Measurements from ENCODE around the gene RGS1. TPM values are rescaled to one million over a fixed set of nuclear protein-coding genes. Genes with fewer than 3 reads are reported as not detected.

RGS1 gene
- total and polyA plus RNA-seq, 9 of the 15 experiments (the other 6 are each of a cell fraction or from before 2014, with no cell fraction given), result not detected

DNA sequence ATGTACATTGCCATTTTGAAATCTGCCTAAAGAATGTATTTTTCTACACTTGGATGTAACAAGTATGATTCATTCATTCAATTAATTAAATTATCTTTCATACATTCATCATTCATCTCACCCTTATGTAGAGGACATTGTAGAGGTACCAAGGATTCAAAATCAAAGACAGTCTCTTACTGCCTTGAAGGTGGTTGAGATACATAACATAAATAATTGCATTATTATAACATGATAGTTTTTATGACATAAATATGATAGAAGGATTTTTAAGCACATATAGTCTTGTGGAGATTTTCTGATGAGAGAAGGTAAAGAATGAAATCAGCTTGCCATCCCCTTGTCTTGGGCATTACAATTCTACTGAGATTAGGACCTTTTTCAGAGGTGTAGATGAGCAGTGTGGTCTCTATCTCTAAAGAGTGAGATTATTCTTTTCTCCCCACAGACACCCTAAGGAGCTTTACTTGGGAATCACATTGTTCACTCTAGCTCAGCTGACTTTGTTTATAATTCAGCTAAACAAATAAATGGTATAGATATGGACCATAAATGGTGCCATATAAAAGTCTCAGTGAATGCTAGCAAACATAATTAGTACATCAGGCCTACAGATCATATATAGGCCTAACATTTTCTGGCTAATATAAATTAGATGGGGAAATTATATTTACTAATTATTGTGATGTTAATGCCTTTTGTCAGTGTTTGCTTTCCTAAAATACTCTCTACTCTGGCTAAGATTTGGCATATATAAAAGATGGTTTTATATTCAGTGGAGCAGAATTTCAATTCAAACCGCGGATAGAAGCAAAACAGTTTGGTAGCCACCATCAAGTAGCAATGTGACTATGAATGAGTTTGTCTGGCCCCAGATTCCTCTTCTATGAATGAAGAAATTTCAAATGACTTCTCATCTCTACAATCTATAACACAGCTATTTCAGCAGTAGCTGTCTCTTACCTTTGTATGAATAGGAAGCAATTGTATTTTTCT lies 1.9 kb downstream of the RGS1 start:
- in situ Hi-C loops (cut with MboI) (no loop called here), intact Hi-C loops (cut with micrococcal nuclease) (no loop called here)
- Histone ChIP-seq H3K79me2 (ENCODE audit: control insufficient read depth, insufficient read depth, low read length) (no peaks in the 10 kb centered on the region), H3K9me3 (replicated peaks; ENCODE audit: control insufficient read depth, insufficient read depth, low read depth, low read length) (no peaks in the 10 kb centered on the region), H3K4me1 (replicated peaks in 1 of 2; ENCODE audit: control insufficient read depth in 2 of 2, insufficient read depth in 2 of 2, low read length in 2 of 2) (no peaks in the 10 kb centered on the region), H3K27ac (ENCODE audit: extremely low read depth, low read depth, low read length) (no peak overlapping the region), H2AFZ (ENCODE audit: low read depth, low read length) (no peak overlapping the region), H3K9me1 (ENCODE audit: control insufficient read depth, insufficient read depth, low read length) (no peaks in the 10 kb centered on the region), H3K4me2 (ENCODE audit: insufficient read depth, low read length) (no peak overlapping the region), H4K20me1 (replicated peaks; ENCODE audit: control insufficient read depth, insufficient read depth, low read length) (no peaks in the 10 kb centered on the region), H3K27me3 (ENCODE audit: control insufficient read depth in 2 of 2, insufficient read depth in 2 of 2, low read length in 2 of 2) (no peaks in the 10 kb centered on the region), H3K4me3 (no peak overlapping the region), H3K36me3 (ENCODE audit: control insufficient read depth, insufficient read depth, low read length) (no peaks in the 10 kb centered on the region), H3K9ac (ENCODE audit: insufficient read depth in 1 of 2, low read depth in 2 of 2, low read length in 2 of 2) (no peak overlapping the region)
- no peak for FAIRE-seq
- WGBS (ENCODE audit: insufficient coverage, low coverage, missing lambda C conversion rate), result 2% methylated on average over 2 of the region's 2 CpGs
- DNase-seq (ENCODE audit: extremely low read depth in 1 of 4, low spot score in 3 of 4), result no peak
- no peak for ATAC-seq
- POLR2A ChIA-PET, result no interaction called here
- CTCF ChIA-PET (ENCODE audit: low intra/inter-chr PET ratio), result no interaction called here
- BruUV-seq (replicated peaks), result no TSS peak
- no peak for TF ChIP-seq ZBTB7A (IDR thresholded peaks at IDR 0.05; ENCODE audit: borderline replicate concordance, control insufficient read depth, low read depth, low read length)
- TF ChIP-seq ID3 (CRISPR knock-in tag; IDR thresholded peaks at IDR 0.05), result no peak
- TF ChIP-seq ID3 (tag; IDR thresholded peaks at IDR 0.05), result no peak
- no peak for TF ChIP-seq KLF10 (CRISPR knock-in tag; IDR thresholded peaks at IDR 0.05)
- no peak for TF ChIP-seq RBM22 (IDR thresholded peaks at IDR 0.05; ENCODE audit: low read depth, low read length, poor library complexity, severe bottlenecking)
- no peak for TF ChIP-seq THAP12 (CRISPR knock-in tag; IDR thresholded peaks at IDR 0.05)
- TF ChIP-seq ESRRA (IDR thresholded peaks at IDR 0.05; ENCODE audit: borderline replicate concordance, low read depth), result no peak
- no peak for TF ChIP-seq ZNF24 (IDR thresholded peaks at IDR 0.05)
- no peak for TF ChIP-seq ARID2 (IDR thresholded peaks at IDR 0.05)
- TF ChIP-seq PHF21A (IDR thresholded peaks at IDR 0.05; ENCODE audit: borderline replicate concordance, low read depth), result no peak

Measured in K562 (cell line).